Neural cell (in vitro differentiated cells): ENCODE measurements around the gene ACOT13.

Experiments used
- CTCF ChIP-seq: fragments of 450-650 bp; IDR thresholded peaks from 2 replicates; pipeline ENCODE4 v1.5.1; 2014; ENCODE audit warnings: antibody characterized with exemption, mild to moderate bottlenecking, moderate library complexity; ENCODE audit not compliant: poor library complexity, severe bottlenecking
- SMC3 ChIP-seq: fragments of 450-650 bp; conservative IDR thresholded peaks from 2 replicates; pipeline ENCODE4 v1.6.1; 2014; ENCODE audit warnings: antibody characterized with exemption, mild to moderate bottlenecking, moderate library complexity; ENCODE audit not compliant: poor library complexity

- no peak for TF ChIP-seq CTCF
- no peak for TF ChIP-seq SMC3
These were observed 23.1 kb downstream of the ACOT13 start for GRCh38 chr6:24689964-24690363.
